HEK293 (cell line): ENCODE measurements around the gene SMURF1.

ENCODE experiments used
- CTCF ChIA-PET: fragments of 350-600 bp; formaldehyde crosslinking; extraction: SDS; loops from one replicate; lab custom pipeline; 2021; ENCODE audit warnings: antibody characterized with exemption; lab: Yijun Ruan, JAX
- POLR2A ChIA-PET: fragments of 300-600 bp; formaldehyde crosslinking; extraction: SDS; loops from one replicate; lab custom pipeline; 2020; ENCODE audit warnings: antibody characterized with exemption, inconsistent platforms; lab: Yijun Ruan, JAX
- H3K27ac ChIP-seq: fragments of 200-500 bp; sonication (Bioruptor generic); 2 replicates; pipeline ENCODE4 v1.5.1; 2014; ENCODE audit warnings: low read depth, low read length, control low read depth, inconsistent platforms; ENCODE audit errors: extremely low read depth
- H3K36me3 ChIP-seq, 2 experiments: fragments of 200-500 bp in 1 of 2; sonication (Bioruptor generic) in 1 of 2; 1 replicate in 1 of 2; 2 replicates in 1 of 2; pipeline ENCODE4 v1.5.1; 2014 to 2017; ENCODE audit warnings: inconsistent platforms in 2 of 2, low read length in 2 of 2; ENCODE audit not compliant: control insufficient read depth in 2 of 2, insufficient read depth in 1 of 2
- H3K4me1 ChIP-seq: fragments of 200-500 bp; sonication (Bioruptor generic); 2 replicates; pipeline ENCODE4 v1.5.1; 2014; ENCODE audit warnings: mild to moderate bottlenecking, low read length, inconsistent platforms; ENCODE audit not compliant: control insufficient read depth, insufficient read depth
- H3K4me3 ChIP-seq: 2 replicates; pipeline ENCODE4 v1.5.1; 2011; ENCODE audit warnings: low read depth, mild to moderate bottlenecking, control low read depth, low read length, moderate library complexity
- H3K9me3 ChIP-seq: fragments of 200-500 bp; sonication (Bioruptor generic); 2 replicates; pipeline ENCODE4 v1.5.1; 2014; ENCODE audit warnings: low read depth, low read length, inconsistent platforms; ENCODE audit not compliant: control insufficient read depth, insufficient read depth
- IKZF3 ChIP-seq: fragments of 450-650 bp; IDR thresholded peaks from 2 replicates; pipeline ENCODE4 v1.5.0; 2018; ENCODE audit warnings: missing biosample characterization, mild to moderate bottlenecking, missing genetic modification characterization, moderate library complexity
- MEIS1 ChIP-seq: sonication (generic); formaldehyde crosslinking; IDR thresholded peaks from 2 replicates; pipeline ENCODE4 v1.8.1; 2022; ENCODE audit warnings: missing genetic modification reagents, mild to moderate bottlenecking, borderline replicate concordance
- TRIM28 ChIP-seq: IDR thresholded peaks from 2 replicates; pipeline ENCODE4 v1.6.1; 2011; ENCODE audit warnings: low read length, control low read depth, borderline replicate concordance
- TSHZ1 ChIP-seq: fragments of 450-650 bp; formaldehyde crosslinking; IDR thresholded peaks from 2 replicates; pipeline ENCODE4 v1.5.1; 2016; ENCODE audit warnings: missing biosample characterization, missing genetic modification characterization, borderline replicate concordance
- ZBTB17 ChIP-seq: fragments of 450-650 bp; formaldehyde crosslinking; IDR thresholded peaks from 2 replicates; pipeline ENCODE4 v1.5.1; 2016; ENCODE audit warnings: missing biosample characterization, missing genetic modification characterization
- ZFP37 ChIP-seq: fragments of 450-650 bp; formaldehyde crosslinking; IDR thresholded peaks from 2 replicates; pipeline ENCODE4 v1.5.1; 2016; ENCODE audit warnings: missing biosample characterization, missing genetic modification characterization
- ZNF121 ChIP-seq: fragments of 450-650 bp; formaldehyde crosslinking; IDR thresholded peaks from 2 replicates; pipeline ENCODE4 v1.5.1; 2016; ENCODE audit warnings: missing biosample characterization, missing genetic modification characterization
- ZNF132 ChIP-seq: fragments of 450-650 bp; formaldehyde crosslinking; IDR thresholded peaks from 2 replicates; pipeline ENCODE4 v1.5.1; 2017; ENCODE audit warnings: missing biosample characterization, missing genetic modification characterization, borderline replicate concordance
- ZNF133 ChIP-seq: fragments of 450-650 bp; formaldehyde crosslinking; IDR thresholded peaks from 2 replicates; pipeline ENCODE4 v1.5.1; 2016; ENCODE audit warnings: missing biosample characterization, missing genetic modification characterization
- ZNF148 ChIP-seq: fragments of 450-650 bp; formaldehyde crosslinking; IDR thresholded peaks from 2 replicates; pipeline ENCODE4 v1.5.0; 2017; ENCODE audit warnings: missing biosample characterization, missing genetic modification characterization, borderline replicate concordance
- ZNF280D ChIP-seq: fragments of 450-650 bp; formaldehyde crosslinking; IDR thresholded peaks from 2 replicates; pipeline ENCODE4 v1.5.1; 2016; ENCODE audit warnings: missing biosample characterization, missing genetic modification characterization
- ZNF302 ChIP-seq: fragments of 450-650 bp; formaldehyde crosslinking; IDR thresholded peaks from 2 replicates; pipeline ENCODE4 v1.5.1; 2016; ENCODE audit warnings: missing biosample characterization, missing genetic modification characterization, low read depth
- ZNF398 ChIP-seq: fragments of 450-650 bp; formaldehyde crosslinking; IDR thresholded peaks from 2 replicates; pipeline ENCODE4 v1.5.1; 2017; ENCODE audit warnings: missing biosample characterization, missing genetic modification characterization
- ZNF423 ChIP-seq: fragments of 450-650 bp; formaldehyde crosslinking; IDR thresholded peaks from 2 replicates; pipeline ENCODE4 v1.5.1; 2016; ENCODE audit warnings: missing biosample characterization, missing genetic modification characterization
- ZNF433 ChIP-seq: fragments of 450-650 bp; formaldehyde crosslinking; IDR thresholded peaks from 2 replicates; pipeline ENCODE4 v1.5.1; 2016; ENCODE audit warnings: missing biosample characterization, missing genetic modification characterization, low read depth
- ZNF521 ChIP-seq: fragments of 450-650 bp; formaldehyde crosslinking; IDR thresholded peaks from 2 replicates; pipeline ENCODE4 v1.5.1; 2017; ENCODE audit warnings: missing biosample characterization, mild to moderate bottlenecking, missing genetic modification characterization
- ZNF530 ChIP-seq: fragments of 450-650 bp; formaldehyde crosslinking; IDR thresholded peaks from 2 replicates; pipeline ENCODE4 v1.5.1; 2016; ENCODE audit warnings: low read depth, missing biosample characterization, missing genetic modification characterization
- ZNF549 ChIP-seq: fragments of 450-650 bp; IDR thresholded peaks from 2 replicates; pipeline ENCODE4 v1.5.1; 2018; ENCODE audit warnings: missing biosample characterization, missing genetic modification characterization, mild to moderate bottlenecking, inconsistent platforms, moderate library complexity
- ZNF596 ChIP-seq: fragments of 450-650 bp; IDR thresholded peaks from 2 replicates; pipeline ENCODE4 v1.5.0; 2018; ENCODE audit warnings: missing biosample characterization, mild to moderate bottlenecking, missing genetic modification characterization, moderate library complexity
- ZNF677 ChIP-seq: fragments of 450-650 bp; IDR thresholded peaks from 2 replicates; pipeline ENCODE4 v1.5.0; 2018; ENCODE audit warnings: missing biosample characterization, mild to moderate bottlenecking, missing genetic modification characterization, moderate library complexity
- ZNF768 ChIP-seq: fragments of 450-650 bp; formaldehyde crosslinking; IDR thresholded peaks from 2 replicates; pipeline ENCODE4 v1.5.1; 2018; ENCODE audit warnings: missing biosample characterization, mild to moderate bottlenecking, missing genetic modification characterization
- ZNF785 ChIP-seq: fragments of 450-650 bp; formaldehyde crosslinking; IDR thresholded peaks from 2 replicates; pipeline ENCODE4 v1.5.1; 2016; ENCODE audit warnings: missing biosample characterization, missing genetic modification characterization
- ZSCAN5A ChIP-seq: fragments of 450-650 bp; formaldehyde crosslinking; IDR thresholded peaks from 2 replicates; pipeline ENCODE4 v1.5.1; 2016; ENCODE audit warnings: missing biosample characterization, missing genetic modification characterization

SMURF1 gene

GRCh38 chr7:99011341-99011705 is 132.6 kb downstream of the SMURF1 start:
- ChIA-PET POLR2A (no interaction called here), CTCF (no interaction called here)
- peaks cover 23 to 86% of the 10 kb centered on the region in 2 experiments for H3K36me3 ChIP-seq

GRCh38 chr7:99010281-99010680 is 133.6 kb downstream of the SMURF1 start:
- ChIA-PET POLR2A (no interaction called here), CTCF (interaction anchor here (0.6 kb wide), 1 partner anchor 14 kb away, joined by 3 read pairs; no protein-coding TSS in a partner anchor)
- H3K27ac ChIP-seq = no peak overlapping the region
- H3K4me3 ChIP-seq = no peak overlapping the region
- H3K9me3 ChIP-seq = no peaks in the 10 kb centered on the region
- H3K36me3 ChIP-seq = peaks cover 21 to 91% of the 10 kb centered on the region in 2 experiments
- H3K4me1 ChIP-seq = no peaks in the 10 kb centered on the region
- no peak for TF ChIP-seq IKZF3 (tag by site-specific recombination)
- no peak for TF ChIP-seq ZNF133 (tag by site-specific recombination)
- no peak for TF ChIP-seq ZSCAN5A (tag by site-specific recombination)
- TF ChIP-seq TSHZ1 = no peak
- no peak for TF ChIP-seq ZBTB17
- no peak for TF ChIP-seq ZNF549 (tag by site-specific recombination)

More at GRCh38 chr7:99011341-99011705, 132.6 kb downstream of the SMURF1 start:
- TF ChIP-seq ZNF280D (tag by site-specific recombination) (no peak), TRIM28 (no peak), MEIS1 (CRISPR knock-in tag) (no peak), ZNF121 (tag by site-specific recombination) (no peak), ZNF302 (tag by site-specific recombination) (no peak), ZNF530 (no peak), ZNF677 (tag by site-specific recombination) (no peak), ZNF132 (tag by site-specific recombination) (no peak), ZNF148 (no peak), ZFP37 (no peak), ZNF423 (tag by site-specific recombination) (no peak), ZNF433 (tag by site-specific recombination) (no peak), ZBTB17 (no peak), ZNF398 (tag by site-specific recombination) (no peak), ZNF521 (tag by site-specific recombination) (no peak), ZNF768 (tag by site-specific recombination) (no peak), ZNF596 (no peak), ZNF785 (tag by site-specific recombination) (no peak)
- Histone ChIP-seq H3K4me1 (no peaks in the 10 kb centered on the region), H3K27ac (no peak overlapping the region), H3K4me3 (no peak overlapping the region), H3K9me3 (no peaks in the 10 kb centered on the region)
